ENCODE results near the gene ZSCAN22. TPM values are rescaled to one million over a fixed set of nuclear protein-coding genes. Genes with fewer than 3 reads are reported as not detected.

ZSCAN22 gene
- total RNA-seq, 1 experiment from 2014 or later, result 3.2 TPM

GRCh38 chr19:58379246-58379645 lies 52.5 kb downstream of the ZSCAN22 start (continued):
- TF ChIP-seq PRDM15 (CRISPR knock-in tag; IDR thresholded peaks at IDR 0.05), result no peak
- TF ChIP-seq OVOL2 (CRISPR knock-in tag; IDR thresholded peaks at IDR 0.05; ENCODE audit: borderline replicate concordance), result no peak
- TF ChIP-seq HMGXB4 (CRISPR knock-in tag; IDR thresholded peaks at IDR 0.05), result no peak

GRCh38 chr19:58380037-58380661 lies 53.4 kb downstream of the ZSCAN22 start:
- no peak for ATAC-seq
- Mint-ChIP-seq H3K27ac (peak overlapping the region; percentile 17; the same call in 1 of the 2 replicates), H3K36me3 (no peaks in the 10 kb centered on the region), H3K4me1 (peaks cover 8% of the 10 kb centered on the region), H3K27me3 (ENCODE audit: low read depth) (no peaks in the 10 kb centered on the region), H3K4me3 (peak overlapping the region; percentile 85), H3K9me3 (no peaks in the 10 kb centered on the region)
- DNase-seq (ENCODE audit: low spot score), result no peak
- TF ChIP-seq ATF1 (CRISPR knock-in tag; IDR thresholded peaks at IDR 0.05) (no peak), JAZF1 (CRISPR knock-in tag; IDR thresholded peaks at IDR 0.05) (no peak), SMAD4 (CRISPR knock-in tag; IDR thresholded peaks at IDR 0.05) (no peak), MYBL2 (CRISPR knock-in tag; IDR thresholded peaks at IDR 0.05) (no peak), NFATC4 (CRISPR knock-in tag; IDR thresholded peaks at IDR 0.05) (no peak), OVOL2 (CRISPR knock-in tag; IDR thresholded peaks at IDR 0.05; ENCODE audit: borderline replicate concordance) (no peak), CBFB (CRISPR knock-in tag; IDR thresholded peaks at IDR 0.05; ENCODE audit: low read depth) (no peak), GRHL2 (CRISPR knock-in tag; IDR thresholded peaks at IDR 0.05; ENCODE audit: insufficient replicate concordance, severe bottlenecking) (no peak), ZBTB21 (CRISPR knock-in tag; IDR thresholded peaks at IDR 0.05; ENCODE audit: borderline replicate concordance) (no peak), MXD4 (CRISPR knock-in tag; IDR thresholded peaks at IDR 0.05; ENCODE audit: borderline replicate concordance) (no peak), ZNF121 (CRISPR knock-in tag; IDR thresholded peaks at IDR 0.05) (no peak), RORB (CRISPR knock-in tag; IDR thresholded peaks at IDR 0.05) (no peak), PREB (CRISPR knock-in tag; IDR thresholded peaks at IDR 0.05; ENCODE audit: borderline replicate concordance) (no peak), ZNF396 (CRISPR knock-in tag; IDR thresholded peaks at IDR 0.05; ENCODE audit: borderline replicate concordance) (no peak), ARID4B (CRISPR knock-in tag; IDR thresholded peaks at IDR 0.05; ENCODE audit: borderline replicate concordance) (no peak), ZNF232 (CRISPR knock-in tag; IDR thresholded peaks at IDR 0.05) (no peak), ZNF425 (CRISPR knock-in tag; conservative IDR thresholded peaks at IDR 0.05) (no peak), E2F5 (CRISPR knock-in tag; IDR thresholded peaks at IDR 0.05) (no peak), NR1H2 (CRISPR knock-in tag; IDR thresholded peaks at IDR 0.05) (no peak)
- CTCF ChIA-PET, result no interaction called here
- POLR2A ChIA-PET, result no interaction called here
